ENCODE measurements around the gene CYB5D1.

Gene CYB5D1

DNA sequence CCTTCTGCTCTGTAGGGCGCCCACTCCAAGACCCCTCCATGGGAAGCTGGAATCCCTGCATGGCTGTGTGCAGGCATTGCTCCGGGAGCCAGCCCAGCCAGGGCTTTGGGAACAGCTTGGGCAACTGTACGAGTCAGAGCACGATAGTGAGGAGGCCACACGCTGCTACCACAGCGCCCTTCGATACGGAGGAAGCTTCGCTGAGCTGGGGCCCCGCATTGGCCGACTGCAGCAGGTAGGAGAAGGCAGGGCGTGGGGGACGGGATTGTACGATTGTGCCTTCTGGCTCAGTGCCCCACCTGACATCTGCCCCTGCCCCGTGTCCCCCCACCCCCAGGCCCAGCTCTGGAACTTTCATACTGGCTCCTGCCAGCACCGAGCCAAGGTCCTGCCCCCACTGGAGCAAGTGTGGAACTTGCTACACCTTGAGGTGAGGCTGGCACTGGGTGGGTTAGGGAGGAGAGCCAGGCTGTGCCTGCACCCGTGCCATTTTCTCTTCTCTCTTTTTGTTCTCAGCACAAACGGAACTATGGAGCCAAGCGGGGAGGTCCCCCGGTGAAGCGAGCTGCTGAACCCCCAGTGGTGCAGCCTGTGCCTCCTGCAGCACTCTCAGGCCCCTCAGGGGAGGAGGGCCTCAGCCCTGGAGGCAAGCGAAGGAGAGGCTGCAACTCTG lies 11.6 kb upstream of the CYB5D1 start:
- H3K4ac ChIP-seq (ENCODE audit: low read depth in 1 of 2, low read length in 2 of 2), result no peak overlapping the region
- peaks cover 16% of the 10 kb centered on the region for H3K4me1 ChIP-seq (ENCODE audit: control insufficient read depth, insufficient read depth, low read depth, low read length)
- DNase-seq, result no peak
- H2AFZ ChIP-seq (ENCODE audit: low read depth, low read length), result no peak overlapping the region
- no peak overlapping the region for H2BK120ac ChIP-seq (ENCODE audit: low read depth, low read length)
- no peak overlapping the region for H3K4me2 ChIP-seq (ENCODE audit: low read length, poor library complexity, severe bottlenecking)
- WGBS, result 94% methylated on average over 17 of the region's 22 CpGs
- peaks cover 38 to 62% of the 10 kb centered on the region in 2 experiments for H3K36me3 ChIP-seq (ENCODE audit: control insufficient read depth in 1 of 2, insufficient read depth in 2 of 2, low read depth in 1 of 2, low read length in 2 of 2)
- no peaks in the 10 kb centered on the region for H3K9me3 ChIP-seq (ENCODE audit: control insufficient read depth, low read length)
- H2AK5ac ChIP-seq (ENCODE audit: low read length, severe bottlenecking), result no peak overlapping the region
- H3K18ac ChIP-seq (ENCODE audit: low read depth in 1 of 2, low read length in 2 of 2), result no peak overlapping the region
- H4K8ac ChIP-seq (ENCODE audit: low read length), result peak overlapping the region; percentile 36
- no peak overlapping the region for H3K27ac ChIP-seq (ENCODE audit: low read length, poor library complexity, severe bottlenecking)
- H3K14ac ChIP-seq (ENCODE audit: low read length in 2 of 2), result no peak overlapping the region
- H3K4me3 ChIP-seq (ENCODE audit: insufficient read depth in 1 of 2, low read depth in 1 of 2, low read length in 2 of 2), result no peak overlapping the region
- no peak overlapping the region for H2BK12ac ChIP-seq (ENCODE audit: low read length in 2 of 2)
- H3K9ac ChIP-seq (ENCODE audit: low read length), result no peak overlapping the region
- no peak overlapping the region for H2BK5ac ChIP-seq (ENCODE audit: low read depth, low read length, poor library complexity, severe bottlenecking)
- peaks cover 32% of the 10 kb centered on the region for H3K79me1 ChIP-seq (replicated peaks; ENCODE audit: low read length, poor library complexity, severe bottlenecking)
- no peaks in the 10 kb centered on the region for H3K27me3 ChIP-seq (ENCODE audit: control insufficient read depth in 1 of 2, insufficient read depth in 1 of 2, low read length in 2 of 2)
- no peak overlapping the region for H3K23ac ChIP-seq (ENCODE audit: low read length in 2 of 2)
- H4K91ac ChIP-seq (ENCODE audit: low read length), result peak overlapping the region; percentile 66
- H2BK15ac ChIP-seq (ENCODE audit: low read depth, poor library complexity, severe bottlenecking), result no peak overlapping the region

DNA sequence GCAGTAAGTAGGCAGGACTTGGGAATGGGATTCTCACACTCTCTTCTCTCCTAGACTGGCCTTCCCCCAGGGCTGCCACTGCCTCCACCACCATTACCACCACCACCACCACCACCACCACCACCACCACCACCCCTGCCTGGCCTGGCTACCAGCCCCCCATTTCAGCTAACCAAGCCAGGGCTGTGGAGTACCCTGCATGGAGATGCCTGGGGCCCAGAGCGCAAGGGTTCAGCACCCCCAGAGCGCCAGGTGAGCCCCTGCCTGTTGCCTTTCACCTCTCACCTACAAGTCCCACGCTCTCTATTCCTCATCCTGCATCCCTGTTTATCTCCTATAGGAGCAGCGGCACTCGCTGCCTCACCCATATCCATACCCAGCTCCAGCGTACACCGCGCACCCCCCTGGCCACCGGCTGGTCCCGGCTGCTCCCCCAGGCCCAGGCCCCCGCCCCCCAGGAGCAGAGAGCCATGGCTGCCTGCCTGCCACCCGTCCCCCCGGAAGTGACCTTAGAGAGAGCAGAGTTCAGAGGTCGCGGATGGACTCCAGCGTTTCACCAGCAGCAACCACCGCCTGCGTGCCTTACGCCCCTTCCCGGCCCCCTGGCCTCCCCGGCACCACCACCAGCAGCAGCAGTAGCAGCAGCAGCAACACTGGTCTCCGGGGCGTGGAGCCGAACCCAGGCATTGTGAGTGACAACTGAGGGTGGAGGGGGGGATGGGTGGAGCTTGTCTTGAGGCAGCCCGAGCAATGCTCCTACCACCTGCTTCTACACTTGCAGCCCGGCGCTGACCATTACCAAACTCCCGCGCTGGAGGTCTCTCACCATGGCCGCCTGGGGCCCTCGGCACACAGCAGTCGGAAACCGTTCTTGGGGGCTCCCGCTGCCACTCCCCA lies 10.8 kb upstream of the CYB5D1 start:
- Histone ChIP-seq H3K4ac (ENCODE audit: low read depth in 1 of 2, low read length in 2 of 2) (no peak overlapping the region), H2AK5ac (ENCODE audit: low read length, severe bottlenecking) (no peak overlapping the region), H2BK12ac (ENCODE audit: low read length in 2 of 2) (no peak overlapping the region), H3K27ac (ENCODE audit: low read length, poor library complexity, severe bottlenecking) (no peak overlapping the region), H2AFZ (ENCODE audit: low read depth, low read length) (no peak overlapping the region), H2BK5ac (ENCODE audit: low read depth, low read length, poor library complexity, severe bottlenecking) (no peak overlapping the region), H3K9ac (ENCODE audit: low read length) (no peak overlapping the region), H3K4me2 (ENCODE audit: low read length, poor library complexity, severe bottlenecking) (no peak overlapping the region), H3K14ac (ENCODE audit: low read length in 2 of 2) (no peak overlapping the region), H4K91ac (ENCODE audit: low read length) (no peak overlapping the region), H2BK120ac (ENCODE audit: low read depth, low read length) (no peak overlapping the region), H3K4me3 (ENCODE audit: insufficient read depth in 1 of 2, low read depth in 1 of 2, low read length in 2 of 2) (no peak overlapping the region), H3K23ac (ENCODE audit: low read length in 2 of 2) (no peak overlapping the region), H2BK15ac (ENCODE audit: low read depth, poor library complexity, severe bottlenecking) (no peak overlapping the region), H3K18ac (ENCODE audit: low read depth in 1 of 2, low read length in 2 of 2) (no peak overlapping the region), H3K27me3 (ENCODE audit: control insufficient read depth in 1 of 2, insufficient read depth in 1 of 2, low read length in 2 of 2) (no peaks in the 10 kb centered on the region), H3K36me3 (ENCODE audit: control insufficient read depth in 1 of 2, insufficient read depth in 2 of 2, low read depth in 1 of 2, low read length in 2 of 2) (peaks cover 44 to 70% of the 10 kb centered on the region in 2 experiments), H3K4me1 (ENCODE audit: control insufficient read depth, insufficient read depth, low read depth, low read length) (peaks cover 18% of the 10 kb centered on the region), H3K9me3 (ENCODE audit: control insufficient read depth, low read length) (no peaks in the 10 kb centered on the region), H4K8ac (ENCODE audit: low read length) (no peak overlapping the region), H3K79me1 (replicated peaks; ENCODE audit: low read length, poor library complexity, severe bottlenecking) (peaks cover 34% of the 10 kb centered on the region)
- no peak for DNase-seq
- 97% methylated on average over 31 of the region's 34 CpGs for WGBS

DNA sequence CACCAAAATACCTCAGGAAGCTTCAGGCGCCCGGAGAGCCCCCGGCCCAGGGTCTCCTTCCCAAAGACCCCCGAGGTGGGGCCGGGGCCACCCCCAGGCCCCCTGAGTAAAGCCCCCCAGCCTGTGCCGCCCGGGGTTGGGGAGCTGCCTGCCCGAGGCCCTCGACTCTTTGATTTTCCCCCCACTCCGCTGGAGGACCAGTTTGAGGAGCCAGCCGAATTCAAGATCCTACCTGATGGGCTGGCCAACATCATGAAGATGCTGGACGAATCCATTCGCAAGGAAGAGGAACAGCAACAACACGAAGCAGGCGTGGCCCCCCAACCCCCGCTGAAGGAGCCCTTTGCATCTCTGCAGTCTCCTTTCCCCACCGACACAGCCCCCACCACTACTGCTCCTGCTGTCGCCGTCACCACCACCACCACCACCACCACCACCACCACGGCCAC lies 9.6 kb upstream of the CYB5D1 start:
- Histone ChIP-seq H3K4me1 (ENCODE audit: control insufficient read depth, insufficient read depth, low read depth, low read length) (peaks cover 17% of the 10 kb centered on the region), H3K9me3 (ENCODE audit: control insufficient read depth, low read length) (no peaks in the 10 kb centered on the region), H2AK5ac (ENCODE audit: low read length, severe bottlenecking) (no peak overlapping the region), H2BK120ac (ENCODE audit: low read depth, low read length) (no peak overlapping the region), H3K4ac (ENCODE audit: low read depth in 1 of 2, low read length in 2 of 2) (no peak overlapping the region), H3K36me3 (ENCODE audit: control insufficient read depth in 1 of 2, insufficient read depth in 2 of 2, low read depth in 1 of 2, low read length in 2 of 2) (peaks cover 55 to 81% of the 10 kb centered on the region in 2 experiments), H4K8ac (ENCODE audit: low read length) (no peak overlapping the region), H3K23ac (ENCODE audit: low read length in 2 of 2) (no peak overlapping the region), H3K79me1 (replicated peaks; ENCODE audit: low read length, poor library complexity, severe bottlenecking) (peaks cover 45% of the 10 kb centered on the region), H3K4me3 (ENCODE audit: insufficient read depth in 1 of 2, low read depth in 1 of 2, low read length in 2 of 2) (no peak overlapping the region), H2BK5ac (ENCODE audit: low read depth, low read length, poor library complexity, severe bottlenecking) (no peak overlapping the region), H3K27ac (ENCODE audit: low read length, poor library complexity, severe bottlenecking) (no peak overlapping the region), H3K27me3 (ENCODE audit: control insufficient read depth in 1 of 2, insufficient read depth in 1 of 2, low read length in 2 of 2) (no peaks in the 10 kb centered on the region), H2BK12ac (ENCODE audit: low read length in 2 of 2) (no peak overlapping the region), H2BK15ac (ENCODE audit: low read depth, poor library complexity, severe bottlenecking) (no peak overlapping the region), H3K4me2 (ENCODE audit: low read length, poor library complexity, severe bottlenecking) (no peak overlapping the region), H2AFZ (ENCODE audit: low read depth, low read length) (no peak overlapping the region), H3K14ac (ENCODE audit: low read length in 2 of 2) (no peak overlapping the region), H4K91ac (ENCODE audit: low read length) (no peak overlapping the region), H3K18ac (ENCODE audit: low read depth in 1 of 2, low read length in 2 of 2) (no peak overlapping the region), H3K9ac (ENCODE audit: low read length) (no peak overlapping the region)
- WGBS, result 96% methylated on average over 20 of the region's 20 CpGs
- no peak for DNase-seq

GRCh38 chr17:7848739-7849129 lies 9.1 kb upstream of the CYB5D1 start:
- no peak overlapping the region for H3K27ac ChIP-seq (ENCODE audit: low read length, poor library complexity, severe bottlenecking)
- H3K27me3 ChIP-seq (ENCODE audit: control insufficient read depth in 1 of 2, insufficient read depth in 1 of 2, low read length in 2 of 2), result no peaks in the 10 kb centered on the region
- 97% methylated on average over 21 of the region's 21 CpGs for WGBS
- no peak overlapping the region for H2BK12ac ChIP-seq (ENCODE audit: low read length in 2 of 2)
- no peak overlapping the region for H3K14ac ChIP-seq (ENCODE audit: low read length in 2 of 2)
- no peak overlapping the region for H4K8ac ChIP-seq (ENCODE audit: low read length)
- H3K36me3 ChIP-seq (ENCODE audit: control insufficient read depth in 1 of 2, insufficient read depth in 2 of 2, low read depth in 1 of 2, low read length in 2 of 2), result peaks cover 56 to 87% of the 10 kb centered on the region in 2 experiments
- H2BK15ac ChIP-seq (ENCODE audit: low read depth, poor library complexity, severe bottlenecking), result no peak overlapping the region
- peaks cover 17% of the 10 kb centered on the region for H3K4me1 ChIP-seq (ENCODE audit: control insufficient read depth, insufficient read depth, low read depth, low read length)
- H2BK5ac ChIP-seq (ENCODE audit: low read depth, low read length, poor library complexity, severe bottlenecking), result no peak overlapping the region
- no peak overlapping the region for H2BK120ac ChIP-seq (ENCODE audit: low read depth, low read length)
- no peak for DNase-seq
- H3K4me2 ChIP-seq (ENCODE audit: low read length, poor library complexity, severe bottlenecking), result no peak overlapping the region
- H3K4ac ChIP-seq (ENCODE audit: low read depth in 1 of 2, low read length in 2 of 2), result no peak overlapping the region
- H3K4me3 ChIP-seq (ENCODE audit: insufficient read depth in 1 of 2, low read depth in 1 of 2, low read length in 2 of 2), result no peak overlapping the region
- no peaks in the 10 kb centered on the region for H3K9me3 ChIP-seq (ENCODE audit: control insufficient read depth, low read length)
- H2AK5ac ChIP-seq (ENCODE audit: low read length, severe bottlenecking), result no peak overlapping the region
- no peak overlapping the region for H3K18ac ChIP-seq (ENCODE audit: low read depth in 1 of 2, low read length in 2 of 2)
- H3K79me1 ChIP-seq (replicated peaks; ENCODE audit: low read length, poor library complexity, severe bottlenecking), result peaks cover 46% of the 10 kb centered on the region
- no peak overlapping the region for H3K23ac ChIP-seq (ENCODE audit: low read length in 2 of 2)
- H4K91ac ChIP-seq (ENCODE audit: low read length), result peak overlapping the region; percentile 28
- no peak overlapping the region for H3K9ac ChIP-seq (ENCODE audit: low read length)
- no peak overlapping the region for H2AFZ ChIP-seq (ENCODE audit: low read depth, low read length)
